Panc1 (cell line): ENCODE measurements around the gene EIF4E3.

ENCODE experiments used
- CTCF ChIP-seq: fragments of 450-650 bp; IDR thresholded peaks from 2 replicates; pipeline ENCODE4 v1.5.1; 2017; ENCODE audit warnings: mild to moderate bottlenecking
- POLR2AphosphoS5 ChIP-seq: IDR thresholded peaks from 2 replicates; pipeline ENCODE4 v1.6.1; 2012; ENCODE audit warnings: mild to moderate bottlenecking, low read depth, low read length, moderate library complexity
- SIN3A ChIP-seq: IDR thresholded peaks from 2 replicates; pipeline ENCODE4 v1.6.1; 2012; ENCODE audit warnings: low read depth, mild to moderate bottlenecking, low read length, moderate library complexity, borderline replicate concordance; ENCODE audit not compliant: insufficient read depth

DNA sequence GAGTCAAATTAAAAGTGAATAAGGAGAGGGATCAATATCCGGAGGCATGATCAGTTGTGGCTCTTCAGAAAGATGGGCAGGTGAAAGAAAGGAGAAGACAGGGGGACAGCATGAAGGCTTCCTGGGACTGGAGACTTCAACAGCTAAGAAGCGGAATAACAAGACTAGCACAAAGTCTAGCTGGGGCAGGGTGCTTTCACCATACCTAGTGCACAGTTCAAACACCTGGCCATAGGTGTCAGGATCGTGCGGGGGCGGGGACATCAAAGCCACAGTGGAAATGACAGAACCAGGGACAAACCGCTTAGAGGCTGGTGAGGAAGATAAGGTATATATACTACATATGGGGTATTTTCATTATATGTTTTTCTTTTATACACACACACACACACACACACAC, 75.4 kb downstream of the EIF4E3 start:
- TF ChIP-seq CTCF (no peak), SIN3A (no peak), POLR2AphosphoS5 (no peak)
